ENCODE results near the gene GREM2.

DNA sequence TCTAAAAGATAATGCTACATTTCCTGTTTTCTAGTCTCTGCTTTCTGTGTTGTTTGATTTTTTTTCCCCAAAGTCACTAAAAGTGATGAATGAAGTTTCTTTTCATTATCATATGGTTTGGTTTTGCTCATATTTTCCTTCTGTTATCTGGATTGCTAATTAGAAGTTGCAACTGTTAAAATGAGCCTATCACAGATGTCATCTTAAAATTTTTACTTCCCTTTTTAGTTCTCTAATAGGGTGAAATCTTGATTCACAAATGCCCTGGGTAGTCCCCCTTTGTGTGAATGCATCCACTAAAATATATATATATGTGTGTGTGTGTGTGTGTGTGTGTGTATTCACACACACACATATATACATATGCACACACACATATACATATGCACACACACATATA is 144.1 kb downstream of the GREM2 start:
- no peak for TF ChIP-seq FOS (IDR thresholded peaks at IDR 0.05; ENCODE audit: borderline replicate concordance, insufficient read depth, low read length)
- TF ChIP-seq POLR2AphosphoS5 (IDR thresholded peaks at IDR 0.05; ENCODE audit: insufficient read depth, low read depth, low read length): no peak
- no peak for TF ChIP-seq POLR2A (IDR thresholded peaks at IDR 0.05; ENCODE audit: low read depth, low read length)
- TF ChIP-seq, protein P1, sequence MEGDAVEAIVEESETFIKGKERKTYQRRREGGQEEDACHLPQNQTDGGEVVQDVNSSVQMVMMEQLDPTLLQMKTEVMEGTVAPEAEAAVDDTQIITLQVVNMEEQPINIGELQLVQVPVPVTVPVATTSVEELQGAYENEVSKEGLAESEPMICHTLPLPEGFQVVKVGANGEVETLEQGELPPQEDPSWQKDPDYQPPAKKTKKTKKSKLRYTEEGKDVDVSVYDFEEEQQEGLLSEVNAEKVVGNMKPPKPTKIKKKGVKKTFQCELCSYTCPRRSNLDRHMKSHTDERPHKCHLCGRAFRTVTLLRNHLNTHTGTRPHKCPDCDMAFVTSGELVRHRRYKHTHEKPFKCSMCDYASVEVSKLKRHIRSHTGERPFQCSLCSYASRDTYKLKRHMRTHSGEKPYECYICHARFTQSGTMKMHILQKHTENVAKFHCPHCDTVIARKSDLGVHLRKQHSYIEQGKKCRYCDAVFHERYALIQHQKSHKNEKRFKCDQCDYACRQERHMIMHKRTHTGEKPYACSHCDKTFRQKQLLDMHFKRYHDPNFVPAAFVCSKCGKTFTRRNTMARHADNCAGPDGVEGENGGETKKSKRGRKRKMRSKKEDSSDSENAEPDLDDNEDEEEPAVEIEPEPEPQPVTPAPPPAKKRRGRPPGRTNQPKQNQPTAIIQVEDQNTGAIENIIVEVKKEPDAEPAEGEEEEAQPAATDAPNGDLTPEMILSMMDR (IDR thresholded peaks at IDR 0.05; ENCODE audit: extremely low read depth in 1 of 2, insufficient read depth in 1 of 2, low read depth in 1 of 2, low read length in 2 of 2): no peak
- no peak for TF ChIP-seq EZH2 (IDR thresholded peaks at IDR 0.05; ENCODE audit: borderline replicate concordance, low read depth, low read length, severe bottlenecking)
- TF ChIP-seq MYC (IDR thresholded peaks at IDR 0.05; ENCODE audit: low read depth, low read length): no peak
- TF ChIP-seq JUN (IDR thresholded peaks at IDR 0.05; ENCODE audit: borderline replicate concordance, insufficient read depth, insufficient read length, low read depth): no peak
- no peak for TF ChIP-seq MAX (IDR thresholded peaks at IDR 0.05; ENCODE audit: insufficient read depth, insufficient read length)
